Fibroblast of skin of right biceps (primary cell): Measurements from ENCODE around the gene CTNS.

Experiments
- DNase-seq: peaks from one replicate; pipeline ENCODE4 v3.0.0-alpha.2; 2013

Gene CTNS

DNA sequence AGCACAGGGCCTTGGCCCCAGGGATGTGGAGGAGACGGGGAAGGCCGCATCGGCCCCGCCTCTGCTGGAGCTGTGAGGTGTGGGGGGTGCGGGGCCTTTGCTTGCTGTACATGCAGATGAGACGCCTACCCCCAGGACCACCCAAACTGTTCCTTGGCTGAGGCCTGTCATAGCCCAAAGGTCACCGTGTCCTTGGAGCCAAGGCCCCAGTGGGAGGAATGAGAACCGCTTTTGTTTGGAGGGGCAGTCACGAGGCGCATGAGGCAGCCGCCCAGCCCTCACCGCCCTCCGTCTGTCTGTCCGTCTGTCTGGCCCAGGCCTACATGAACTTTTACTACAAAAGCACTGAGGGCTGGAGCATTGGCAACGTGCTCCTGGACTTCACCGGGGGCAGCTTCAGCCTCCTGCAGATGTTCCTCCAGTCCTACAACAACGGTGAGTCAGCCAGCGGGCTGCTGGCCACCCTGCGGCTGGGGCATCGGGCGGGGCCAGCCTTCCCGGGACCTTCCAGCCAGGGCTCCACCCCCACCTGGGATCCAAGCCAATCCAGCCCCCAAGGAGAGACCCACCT is 23.1 kb downstream of the CTNS start:
- DNase-seq, result peak; percentile 65

DNA sequence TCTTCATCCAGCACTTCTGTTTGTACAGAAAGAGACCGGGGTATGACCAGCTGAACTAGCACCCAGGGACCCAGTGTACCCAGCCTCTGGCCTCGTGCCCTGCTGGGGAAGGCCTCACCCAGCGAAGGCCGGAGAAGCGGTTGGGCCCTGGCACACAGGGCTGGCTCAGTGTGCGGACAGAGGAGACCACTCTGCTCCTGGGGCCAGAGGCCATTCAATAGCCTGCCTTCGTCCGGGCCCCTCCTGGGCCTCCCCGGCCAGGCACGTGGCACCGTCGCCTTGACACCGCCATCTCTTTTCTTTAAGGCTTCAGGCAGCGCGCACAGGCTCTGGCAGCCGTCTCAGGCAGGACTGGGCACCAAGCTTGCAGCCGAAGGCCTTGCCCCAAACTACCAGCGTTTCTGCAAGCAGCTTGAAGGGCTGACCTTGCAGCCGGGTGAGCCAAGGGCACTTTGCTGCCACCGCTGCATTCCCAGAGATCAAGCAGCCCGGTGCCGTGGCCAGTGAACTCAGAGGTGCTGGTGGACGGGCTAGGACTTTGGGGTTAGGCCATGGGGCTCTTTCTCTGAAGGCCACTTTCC is 23.8 kb downstream of the CTNS start:
- DNase-seq, result no peak

DNA sequence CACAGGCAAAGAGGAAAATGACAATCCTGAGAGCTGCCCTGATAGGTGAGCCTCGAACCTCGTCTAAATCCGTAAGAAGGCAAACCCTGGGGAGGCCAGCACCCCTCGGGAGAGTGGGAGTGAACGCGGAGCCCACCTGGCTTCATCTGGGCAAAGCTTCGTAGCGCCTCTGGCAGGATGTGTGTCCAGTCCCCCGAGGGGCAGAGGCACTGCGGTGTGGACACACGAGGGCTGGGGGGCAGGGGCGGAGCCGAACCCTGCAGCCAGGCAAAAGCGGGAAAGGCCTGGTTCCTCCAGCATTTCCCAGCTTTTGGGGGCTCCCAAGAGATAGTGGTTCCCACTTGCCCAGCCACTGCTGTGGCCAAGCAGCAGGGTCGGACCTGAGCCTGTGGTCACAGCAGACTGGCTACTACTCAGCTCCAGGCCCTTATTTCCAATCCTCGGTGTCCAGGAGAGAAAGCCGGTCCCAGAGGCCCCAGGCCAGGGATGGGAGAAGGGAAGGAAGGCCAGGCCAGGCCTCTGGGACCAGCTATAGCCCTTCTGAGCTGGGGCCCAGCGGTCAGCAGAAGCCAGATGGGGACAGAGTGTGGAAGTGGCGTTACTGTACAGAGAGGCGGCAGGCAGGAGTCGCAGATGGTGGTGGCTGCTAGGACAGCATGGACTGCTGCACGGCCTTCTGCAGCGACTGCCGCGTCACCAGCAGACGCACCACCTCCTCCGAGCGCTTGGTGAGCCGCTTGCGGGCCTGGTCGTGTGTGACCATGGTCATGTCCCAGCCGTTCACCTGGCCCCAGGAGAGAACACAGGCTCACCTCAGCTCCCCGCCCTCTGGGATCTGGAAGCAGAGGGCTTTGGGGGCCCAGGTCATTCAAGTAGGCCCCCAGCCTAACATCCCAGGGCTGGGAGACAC is 26.8 kb downstream of the CTNS start:
- no peak for DNase-seq

DNA sequence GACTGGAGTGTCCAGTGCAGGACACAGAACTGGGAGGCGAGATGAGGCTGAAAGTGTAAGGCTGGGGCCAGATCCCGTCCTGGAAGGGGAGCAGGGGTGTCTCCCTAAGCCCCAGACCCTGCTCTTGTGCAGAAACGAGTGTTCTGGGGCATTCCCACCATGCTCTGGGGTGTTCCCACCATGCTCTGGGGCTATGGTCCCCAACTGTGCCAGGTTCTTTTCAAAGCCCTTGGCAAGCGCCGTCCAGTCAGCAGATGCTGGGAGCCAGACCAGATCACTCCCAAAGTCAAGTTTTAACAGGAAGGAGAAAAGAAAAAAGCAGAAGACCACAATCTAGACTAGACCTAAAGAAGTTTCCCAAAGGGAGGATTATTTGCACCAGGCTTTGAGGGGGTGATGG is 29.3 kb downstream of the CTNS start:
- DNase-seq, result no peak

DNA sequence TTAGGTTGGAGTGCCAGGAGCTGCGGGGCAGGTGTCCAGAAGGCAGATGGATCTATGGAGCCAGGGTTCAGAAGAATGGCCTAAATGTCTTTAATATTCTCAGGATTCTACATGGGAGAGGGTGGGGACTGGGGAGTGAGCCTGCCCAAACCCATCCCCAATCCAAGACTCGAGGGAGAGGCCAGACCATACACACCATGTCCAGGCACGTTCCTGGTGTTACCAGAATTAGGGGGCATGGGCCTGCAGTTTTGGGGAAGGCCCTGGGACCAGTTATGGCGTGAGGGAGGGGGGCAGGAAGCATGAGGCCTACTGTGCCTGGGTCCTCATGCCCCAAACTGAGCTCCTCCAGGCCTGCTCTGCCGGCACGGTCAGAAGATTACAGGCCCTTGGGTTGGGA is 30.0 kb downstream of the CTNS start:
- no peak for DNase-seq

DNA sequence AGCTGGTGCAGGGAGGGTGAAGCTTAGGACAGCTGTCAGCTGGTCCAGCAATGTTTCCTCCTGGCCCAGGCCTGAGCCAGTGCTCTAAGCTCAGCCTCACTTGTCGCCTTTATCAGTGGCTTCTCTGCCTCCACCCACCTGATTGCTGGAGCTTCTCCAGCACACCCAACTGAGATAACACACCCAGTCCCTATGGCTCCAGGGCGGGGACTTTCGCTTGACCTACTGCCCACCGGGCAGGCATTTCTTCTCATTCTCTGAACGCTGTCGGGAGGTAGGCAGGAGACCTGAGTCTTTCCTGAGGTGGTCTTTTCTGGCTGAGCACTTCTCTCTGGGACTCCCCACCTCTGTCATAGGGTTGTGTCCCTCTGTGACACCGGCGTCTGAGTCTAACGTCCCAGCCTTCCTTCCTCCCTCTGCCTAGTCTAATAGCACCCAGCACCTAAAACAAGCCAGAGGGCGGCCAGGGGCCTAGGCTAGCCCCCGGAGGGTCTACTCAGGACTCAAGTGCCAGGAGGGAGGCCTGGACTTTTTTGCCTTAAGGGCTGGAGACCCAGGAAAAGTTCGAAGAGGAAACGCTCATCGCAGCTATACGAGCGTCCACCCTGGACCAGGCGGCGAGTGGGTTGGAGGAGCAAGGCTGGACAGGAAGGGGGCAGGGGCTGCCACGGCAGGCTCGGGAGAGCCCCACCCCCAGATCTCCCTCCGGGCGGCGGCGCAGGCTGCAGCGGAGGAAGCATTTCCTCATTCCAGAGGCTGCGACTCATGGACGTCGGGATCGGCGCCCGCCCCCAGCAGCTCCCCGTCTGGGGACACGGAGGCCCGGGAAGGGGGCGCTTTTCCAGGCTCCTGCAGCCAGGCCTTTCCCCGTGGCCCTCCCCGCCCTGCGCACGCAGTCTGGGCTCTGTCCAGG is 31.1 kb downstream of the CTNS start:
- peak; percentile 94 for DNase-seq

DNA sequence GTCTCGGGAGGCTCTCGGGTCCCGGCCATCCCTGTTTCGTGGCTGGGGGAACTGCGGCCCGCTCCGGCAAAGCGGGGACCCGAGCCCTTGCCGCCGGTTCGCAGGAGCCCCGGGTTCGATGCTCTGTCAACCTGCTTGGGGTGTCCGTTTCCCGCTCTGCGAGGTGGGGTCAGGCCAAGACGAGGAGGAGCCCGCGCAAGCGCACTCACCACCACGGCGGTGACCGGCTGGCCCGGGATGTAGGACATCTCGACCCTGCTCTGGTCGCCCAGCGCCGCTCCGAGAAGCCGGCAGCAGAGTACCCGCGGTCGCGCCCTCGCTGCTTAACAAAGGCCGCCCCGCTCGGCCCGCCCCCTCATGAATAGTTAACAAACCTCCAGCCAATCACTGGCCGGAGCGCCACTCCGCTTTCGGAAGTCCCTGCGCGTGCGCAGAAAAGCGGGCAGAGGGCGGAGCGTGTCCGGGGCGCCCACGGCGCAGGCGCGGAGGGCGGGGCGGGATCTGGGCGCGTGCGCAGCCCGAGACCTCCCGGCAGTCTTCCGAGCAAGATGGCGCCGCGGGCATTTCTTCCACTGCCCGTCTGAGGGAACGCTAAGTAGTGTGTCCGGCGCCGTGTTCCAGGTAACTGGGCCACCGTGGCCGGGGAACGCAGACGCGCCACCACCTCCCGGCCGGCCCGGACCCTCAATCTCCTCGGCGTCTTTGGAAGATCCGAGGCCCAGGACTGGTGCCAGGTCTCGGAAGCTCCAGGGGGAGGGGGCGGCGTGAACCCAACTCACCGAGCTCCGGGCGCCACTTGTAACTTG is 31.9 kb downstream of the CTNS start, which contains the start of the genes EMC6 and TAX1BP3:
Gene EMC6 (plus strand): TSS at position 534 of the 806 bp plus-strand sequence. CDS start 335 bp downstream, outside the sequence.
Gene TAX1BP3 (minus strand): TSS at position 300 of the 806 bp plus-strand sequence. CDS start 52 bp downstream, at position 248.
- peak; percentile 97 for DNase-seq

DNA sequence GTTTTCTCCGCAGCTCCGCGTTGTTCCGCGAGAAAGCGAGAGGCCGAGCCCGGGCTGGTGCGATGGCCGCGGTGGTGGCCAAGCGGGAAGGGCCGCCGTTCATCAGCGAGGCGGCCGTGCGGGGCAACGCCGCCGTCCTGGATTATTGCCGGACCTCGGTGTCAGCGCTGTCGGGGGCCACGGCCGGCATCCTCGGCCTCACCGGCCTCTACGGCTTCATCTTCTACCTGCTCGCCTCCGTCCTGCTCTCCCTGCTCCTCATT is 32.5 kb downstream of the CTNS start:
- DNase-seq, result no peak

DNA sequence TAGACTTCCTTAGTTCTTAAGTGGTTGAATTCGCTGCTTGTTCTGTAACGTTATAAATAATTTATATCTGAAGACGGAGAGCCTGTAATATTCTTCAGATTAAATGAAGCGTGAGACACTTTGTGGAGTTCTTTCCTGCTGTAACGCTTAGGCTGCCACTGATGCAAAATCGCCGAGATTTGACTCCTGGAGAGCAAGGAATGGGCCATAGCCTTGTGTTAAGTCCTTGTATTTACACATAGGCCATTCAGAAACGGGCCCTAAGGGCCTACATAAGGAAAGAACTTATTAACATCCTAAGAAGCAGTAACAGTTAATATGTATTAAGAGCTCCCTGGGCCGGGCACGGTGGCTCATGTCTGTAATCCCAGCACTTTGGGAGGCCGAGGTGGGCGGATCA is 33.0 kb downstream of the CTNS start:
- no peak for DNase-seq

DNA sequence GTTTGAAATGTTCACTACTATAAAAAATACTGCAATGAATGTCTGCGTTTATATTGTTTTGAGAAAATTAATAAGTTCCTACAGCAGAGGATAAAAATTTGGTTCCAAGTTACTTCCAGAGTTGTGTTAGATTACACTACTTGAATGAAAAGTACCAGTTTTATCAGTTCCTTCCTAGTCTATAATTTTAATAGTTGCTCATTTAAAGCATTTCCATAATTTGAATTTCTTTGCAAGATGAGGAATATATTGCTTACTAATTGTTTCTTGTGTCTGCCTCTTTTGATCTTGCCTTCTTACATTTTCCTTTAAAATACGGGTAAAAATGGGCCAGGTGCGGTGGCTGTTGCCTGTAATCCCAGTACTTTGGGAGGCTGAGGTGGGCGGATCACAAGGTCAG is 36.0 kb downstream of the CTNS start:
- no peak for DNase-seq

DNA sequence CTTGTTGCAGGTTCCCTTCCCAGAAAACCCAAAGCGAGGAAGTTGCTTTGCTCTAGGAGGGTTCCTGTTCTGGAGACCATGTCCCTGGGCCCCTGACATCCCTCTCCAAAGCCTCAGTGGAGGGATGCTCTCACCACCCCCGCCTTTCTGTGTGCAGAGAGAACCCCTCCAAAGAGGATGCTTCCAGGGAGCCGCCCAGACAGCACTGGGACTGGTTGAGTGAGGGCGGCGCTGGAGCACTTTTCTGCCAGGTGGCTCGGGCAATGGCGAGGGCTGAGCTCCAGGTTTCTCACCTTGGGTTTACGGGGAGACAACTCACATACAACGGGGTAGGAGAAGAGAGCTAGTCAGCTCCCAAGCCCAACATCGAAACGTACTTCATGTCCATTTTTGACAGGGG is 39.3 kb downstream of the CTNS start:
- no peak for DNase-seq

DNA sequence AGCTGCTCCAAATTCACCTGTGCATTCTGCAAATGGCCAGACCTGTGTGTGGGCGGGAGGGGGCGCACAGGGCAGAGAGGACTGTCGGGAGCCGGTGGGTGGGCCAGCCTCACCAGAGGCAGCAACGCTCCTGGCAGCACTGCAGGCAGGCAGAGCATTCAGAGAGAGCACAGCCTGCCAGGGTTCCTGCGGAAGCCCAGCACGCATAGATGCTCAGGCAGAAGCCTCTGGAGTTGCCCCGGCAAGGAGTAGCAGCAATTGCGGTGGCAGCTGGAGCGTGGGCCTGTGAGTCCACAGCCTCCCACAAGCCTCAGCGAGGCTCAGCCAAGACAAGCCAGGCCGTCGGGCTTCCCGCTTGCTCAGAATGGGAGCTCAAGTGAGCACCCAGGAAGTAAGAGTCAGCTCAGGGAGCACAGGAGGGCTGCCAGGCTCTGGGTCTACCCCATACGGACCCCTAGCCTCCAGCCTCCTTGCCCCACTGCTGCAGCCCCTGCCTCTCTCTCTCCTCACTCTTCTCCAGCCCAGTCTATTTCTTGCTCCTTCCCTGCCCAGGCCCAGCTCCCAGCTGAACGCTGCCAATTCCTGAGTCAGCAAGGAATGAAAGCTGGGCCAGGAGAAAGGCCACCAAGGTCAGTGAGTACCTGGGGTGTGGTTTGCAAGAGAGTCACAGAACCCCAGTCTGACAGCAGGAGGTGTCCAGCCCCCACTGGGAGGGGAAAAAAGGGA is 41.7 kb downstream of the CTNS start:
- no peak for DNase-seq

DNA sequence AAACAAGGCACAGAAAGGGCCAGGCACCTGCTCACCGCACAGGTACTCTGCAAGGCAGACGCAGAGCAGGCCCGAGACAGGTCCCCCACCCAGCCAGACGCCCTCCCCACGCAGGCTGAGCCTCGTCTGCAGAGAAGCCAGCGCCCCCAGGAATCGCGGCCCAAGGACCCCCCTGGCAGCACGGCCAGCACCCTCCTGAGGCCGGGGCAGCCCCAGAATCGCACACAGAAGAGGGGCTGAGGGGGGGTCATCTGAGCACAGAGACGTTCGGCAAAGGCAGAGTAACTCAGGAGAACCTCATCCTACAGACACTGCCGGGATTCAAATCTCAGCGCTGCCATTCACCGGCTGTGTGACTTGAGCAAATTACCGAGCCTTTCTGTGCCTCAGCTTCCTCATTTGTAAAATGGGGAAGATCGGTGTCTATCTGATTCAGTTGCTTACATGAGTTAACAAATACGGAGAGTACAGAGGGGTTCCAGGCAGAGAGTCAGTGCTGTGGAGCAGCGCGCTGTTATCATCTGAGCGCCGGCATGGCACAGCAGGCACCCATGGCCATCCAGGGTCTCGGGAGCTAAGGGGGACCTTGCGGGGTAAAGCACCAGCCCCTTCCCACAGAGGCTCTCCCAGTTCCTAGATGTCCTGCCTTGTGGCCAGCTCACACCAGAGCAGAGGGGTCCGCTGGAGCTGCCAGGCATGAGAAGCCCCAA is 42.4 kb downstream of the CTNS start:
- DNase-seq, result no peak

DNA sequence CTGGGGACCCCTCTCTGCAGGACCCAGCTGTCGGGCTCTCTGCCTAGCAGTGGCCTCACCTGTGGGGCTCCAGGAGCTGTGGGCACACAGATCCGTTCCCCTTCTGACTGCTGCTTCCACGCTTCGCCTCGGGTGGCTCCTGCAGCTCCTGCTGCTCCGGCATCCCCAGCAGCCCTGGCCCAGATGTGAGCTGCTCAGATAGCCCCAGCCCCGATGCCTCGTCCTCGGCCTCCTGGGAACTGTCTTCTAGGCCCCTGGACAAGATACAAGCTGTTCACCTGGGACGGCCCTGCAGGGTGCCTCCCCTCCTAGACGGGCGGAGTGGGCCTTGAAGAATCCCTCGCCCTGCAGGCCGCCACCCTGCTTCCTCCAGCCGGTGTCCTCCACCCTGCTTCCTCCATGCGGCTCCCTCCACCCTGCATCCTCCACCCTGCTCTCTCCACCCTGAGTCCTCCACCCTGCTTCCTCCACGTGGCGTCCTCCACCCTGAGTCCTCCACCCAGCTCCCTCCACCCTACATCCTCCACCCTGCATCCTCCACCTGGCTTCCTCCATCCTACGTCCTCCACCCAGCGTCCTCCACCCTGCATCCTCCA is 43.1 kb downstream of the CTNS start:
- DNase-seq, result no peak

DNA sequence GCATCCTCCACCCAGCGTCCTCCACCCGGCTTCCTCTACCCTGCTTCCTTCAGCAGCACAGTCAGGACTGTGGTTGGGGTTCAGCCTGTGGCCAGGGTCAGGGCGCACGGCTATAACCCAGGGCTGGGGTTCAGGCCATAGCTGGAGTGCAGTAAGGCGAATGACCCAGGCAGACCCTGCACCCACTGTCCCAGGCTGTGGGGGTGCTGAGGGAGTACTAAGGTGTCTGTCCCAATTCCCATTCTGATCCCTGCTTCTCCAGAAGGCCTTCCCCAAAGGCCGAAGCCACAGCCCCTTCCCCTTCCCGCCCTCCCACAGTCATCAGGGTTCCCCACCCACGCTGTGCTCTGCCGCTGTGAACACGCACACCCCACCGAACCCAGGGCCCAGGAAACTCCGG is 44.5 kb downstream of the CTNS start:
- no peak for DNase-seq

DNA sequence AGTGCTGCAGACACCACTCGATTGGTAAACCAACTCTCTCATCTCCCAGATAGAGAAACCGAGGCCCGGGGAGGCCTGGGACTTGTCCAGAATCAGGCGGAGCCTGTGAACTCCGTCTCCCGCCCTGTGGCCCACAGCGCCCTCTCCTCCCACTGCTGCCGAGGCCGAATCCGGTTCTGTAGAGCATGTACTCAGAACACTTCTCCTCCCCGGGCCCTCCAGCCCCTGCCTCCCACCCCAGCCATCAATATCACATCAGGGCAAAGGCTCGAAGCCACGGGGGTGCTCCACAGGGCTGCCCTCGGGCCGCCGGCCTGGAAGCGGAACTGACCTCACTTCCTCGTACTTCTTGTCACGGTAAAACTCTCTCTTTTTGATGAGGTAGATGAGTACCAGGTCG is 45.0 kb downstream of the CTNS start:
- no peak for DNase-seq

DNA sequence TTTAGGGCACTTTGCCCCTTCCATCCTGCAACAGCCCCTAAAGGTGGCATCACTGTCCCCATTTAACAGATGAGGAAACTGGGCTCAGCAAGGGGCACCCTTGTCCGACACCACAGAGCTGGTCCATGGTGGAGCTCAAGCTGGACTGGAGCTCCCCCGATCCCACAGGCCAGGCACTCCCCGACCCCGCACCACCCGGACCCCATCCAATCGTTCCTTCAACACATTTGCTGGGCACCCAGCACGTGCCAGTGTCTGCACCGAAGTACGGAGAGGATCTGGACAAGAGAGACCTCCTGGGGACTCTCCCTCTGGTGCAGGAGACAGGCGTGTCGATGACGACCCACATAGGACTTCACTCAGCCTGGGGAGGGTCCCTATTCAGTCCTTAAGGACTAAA is 45.5 kb downstream of the CTNS start:
- no peak for DNase-seq

DNA sequence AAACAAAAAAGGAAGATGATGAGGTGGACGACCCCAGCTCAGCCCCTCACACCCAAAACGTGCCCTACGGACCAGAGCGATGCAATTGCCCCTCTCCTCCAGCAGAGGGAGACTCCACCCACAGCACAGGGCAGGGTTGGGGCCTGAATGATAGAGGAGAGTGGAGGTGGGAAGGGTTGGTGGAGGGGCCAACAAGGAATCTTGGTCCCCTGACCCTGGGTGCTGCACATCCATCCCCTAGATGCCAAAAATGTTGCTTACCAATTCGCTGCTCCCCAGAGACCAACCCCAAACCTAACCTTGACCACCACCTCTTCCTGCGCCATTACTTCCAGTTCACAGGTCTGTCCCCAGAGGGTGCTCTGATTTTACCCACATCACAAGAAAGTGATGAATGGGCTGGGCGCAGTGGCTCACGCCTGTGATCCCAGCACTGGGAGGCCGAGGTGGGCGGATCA is 46.5 kb downstream of the CTNS start:
- DNase-seq, result no peak

DNA sequence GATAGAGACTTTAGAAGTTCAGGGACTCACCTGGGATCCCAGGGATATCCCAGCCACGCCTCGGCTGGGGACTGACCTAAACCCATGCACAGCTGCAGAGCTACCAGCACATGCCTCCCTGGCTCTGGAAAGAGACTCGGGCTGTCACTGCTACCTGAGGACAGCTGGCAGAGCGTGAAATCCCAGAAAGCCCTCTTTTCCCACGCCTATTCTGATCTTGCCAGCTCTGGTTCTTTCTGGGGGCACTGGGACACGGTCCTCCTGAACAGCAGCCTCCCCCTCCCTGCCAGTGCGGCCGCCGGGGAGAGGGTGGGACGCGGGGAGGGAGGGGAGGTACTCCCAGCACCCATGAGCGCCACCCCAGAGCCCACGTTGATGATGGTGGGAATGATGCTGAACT is 48.6 kb downstream of the CTNS start:
- no peak for DNase-seq

DNA sequence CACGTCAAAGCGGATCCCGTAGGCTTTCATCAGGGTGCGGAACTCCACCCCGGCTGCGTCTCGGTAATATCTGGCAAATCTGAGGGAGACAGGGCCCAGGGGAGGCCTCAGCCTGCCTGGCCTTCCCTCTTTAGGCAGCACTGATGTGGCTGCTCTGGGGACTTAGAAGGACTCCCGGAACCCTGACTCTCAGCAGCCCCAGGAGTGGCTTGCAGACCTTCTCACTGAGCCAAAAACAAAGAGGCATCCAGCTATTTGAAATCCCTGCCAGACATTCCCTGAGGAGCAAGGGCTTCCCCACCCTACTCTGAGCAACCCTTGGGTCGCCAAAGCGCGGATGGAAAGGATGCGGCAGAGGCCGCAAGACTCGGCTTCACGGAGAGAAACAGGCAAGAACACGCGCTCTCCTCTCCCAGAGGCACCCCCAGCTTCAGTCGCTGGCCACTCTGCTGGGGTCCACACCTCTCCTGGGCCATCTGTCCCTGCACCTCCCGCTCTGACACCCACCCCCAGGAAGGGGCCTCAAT is 51.5 kb downstream of the CTNS start:
- DNase-seq, result no peak
